GM19438 (cell line): ENCODE measurements around the gene CERT1.
"Not testable (repeated sequence)": the region's sequence is repeated elsewhere in the genome, so short reads cannot be mapped to it uniquely, and the experiment has no call there.

Experiments
- ATAC-seq: cut with Tn5 transposase; IDR thresholded peaks from one replicate; pipeline ENCODE4 v1.9.1; 2021; ENCODE audit warnings: low read depth; ENCODE audit not compliant: unreplicated experiment

CERT1 gene

GRCh38 chr5:75511435-75512382, at the start of gene CERT1, which contains the start of gene POLK:
TSS of gene CERT1 (minus strand) at chr5:75511629. CDS start at chr5:75511207, 422 bp downstream.
TSS of gene POLK (plus strand) at chr5:75511891.
- ATAC-seq = peak; percentile 71

GRCh38 chr5:75560655-75561054, 49.2 kb upstream of the CERT1 start:
- ATAC-seq = not testable (repeated sequence)

- no peak for ATAC-seq
These were observed 47.7 kb upstream of the CERT1 start for GRCh38 chr5:75558981-75559632.

GRCh38 chr5:75558221-75558620, 46.8 kb upstream of the CERT1 start:
- no peak for ATAC-seq

- ATAC-seq = no peak
These were observed 41.9 kb upstream of the CERT1 start for GRCh38 chr5:75553358-75553757.

- no peak for ATAC-seq
These were observed 41.3 kb upstream of the CERT1 start for GRCh38 chr5:75552764-75553163.

- no peak for ATAC-seq
These were observed 40.0 kb upstream of the CERT1 start for GRCh38 chr5:75551471-75551870.

- no peak for ATAC-seq
These were observed 39.2 kb upstream of the CERT1 start for GRCh38 chr5:75550597-75550996.

- no peak for ATAC-seq
These were observed 36.4 kb upstream of the CERT1 start for GRCh38 chr5:75547812-75548211.

- ATAC-seq = no peak
These were observed 35.4 kb upstream of the CERT1 start for GRCh38 chr5:75546830-75547229.

- ATAC-seq = no peak
These were observed 33.7 kb upstream of the CERT1 start for GRCh38 chr5:75545131-75545530.

- no peak for ATAC-seq
These were observed 26.8 kb upstream of the CERT1 start for GRCh38 chr5:75538211-75538610.

GRCh38 chr5:75536694-75537360, 25.4 kb upstream of the CERT1 start:
- ATAC-seq = no peak

- no peak for ATAC-seq
These were observed 24.7 kb upstream of the CERT1 start for GRCh38 chr5:75536147-75536546.

GRCh38 chr5:75534734-75535133, 23.3 kb upstream of the CERT1 start:
- no peak for ATAC-seq

GRCh38 chr5:75533716-75534115, 22.3 kb upstream of the CERT1 start:
- ATAC-seq = not testable (repeated sequence)

GRCh38 chr5:75532190-75532589, 20.8 kb upstream of the CERT1 start:
- ATAC-seq = no peak

- ATAC-seq = no peak
These were observed 17.8 kb upstream of the CERT1 start for GRCh38 chr5:75529185-75529584.

GRCh38 chr5:75526070-75526469, 14.6 kb upstream of the CERT1 start:
- no peak for ATAC-seq

GRCh38 chr5:75525344-75525743, 13.9 kb upstream of the CERT1 start:
- ATAC-seq = no peak

GRCh38 chr5:75524591-75524990, 13.2 kb upstream of the CERT1 start:
- no peak for ATAC-seq
